Stimulated activated CD4-positive, alpha-beta T cell treated with anti-CD3 and anti-CD28 coated beads, Interleukin-12 subunit alpha, Interleukin-12 subunit beta, amount 100 ng/mL, for 4 hours (primary cell): ENCODE data around the gene RPL10.

Experiments
- DNase-seq: peaks from one replicate; pipeline ENCODE4 v3.0.0-alpha.2; 2020

Gene RPL10

GRCh38 chrX:154401918-154402621, 3.9 kb downstream of the RPL10 start:
- DNase-seq: no peak

- no peak for DNase-seq
Measured at GRCh38 chrX:154402622-154403127, 4.5 kb downstream of the RPL10 start.

DNA sequence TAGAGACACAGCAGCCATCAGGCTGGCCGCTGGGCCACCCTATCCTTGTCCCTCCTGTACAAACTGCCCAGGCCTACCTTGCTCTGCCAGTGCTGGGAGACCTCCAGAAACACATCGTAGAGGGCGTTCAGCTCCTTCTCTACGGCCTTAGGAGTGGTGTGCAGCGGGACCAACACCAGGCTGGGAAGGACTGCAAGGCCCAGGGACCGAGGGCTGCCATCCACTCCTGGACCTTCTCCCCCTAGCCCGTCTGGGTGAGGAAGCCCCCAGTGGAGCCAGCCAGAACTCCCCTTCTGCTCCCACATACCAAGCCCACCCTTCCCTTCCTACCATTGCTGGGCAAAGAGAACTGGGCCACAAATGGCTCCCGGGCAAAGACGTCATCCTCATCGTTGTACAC, 5.0 kb downstream of the RPL10 start:
- DNase-seq: no peak

GRCh38 chrX:154403858-154404257, 5.7 kb downstream of the RPL10 start:
- no peak for DNase-seq

GRCh38 chrX:154404625-154405192, 6.5 kb downstream of the RPL10 start:
- DNase-seq: no peak

- DNase-seq: no peak
Measured at GRCh38 chrX:154408659-154409221, 10.6 kb downstream of the RPL10 start.

GRCh38 chrX:154409222-154409871, 11.2 kb downstream of the RPL10 start, which contains the start of gene DNASE1L1:
Gene DNASE1L1 (minus strand): TSS chrX:154409254. CDS start chrX:154405568, 3,686 bp downstream.
- DNase-seq: no peak

GRCh38 chrX:154411981-154412340, 13.8 kb downstream of the RPL10 start:
- DNase-seq: peak; percentile 64

DNA sequence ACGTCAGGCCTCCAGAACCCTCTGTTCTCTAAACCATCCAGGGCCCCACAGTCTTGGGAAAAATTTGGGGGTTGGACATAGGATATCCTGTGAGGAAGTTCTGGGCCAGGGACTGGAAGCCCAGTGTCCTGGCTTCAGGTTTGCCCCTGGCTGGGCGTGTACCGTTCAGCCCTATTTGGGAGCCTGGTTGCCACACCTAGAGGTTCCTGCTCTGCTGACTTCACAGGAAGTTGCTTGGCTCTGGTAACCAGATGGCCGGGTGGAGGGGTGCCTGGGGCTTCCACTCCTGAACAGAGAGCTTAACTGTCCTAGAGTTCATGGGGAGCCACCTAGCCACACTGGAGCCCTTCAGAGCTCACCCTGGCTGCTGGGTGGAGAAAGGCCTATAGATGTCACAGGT, 14.3 kb downstream of the RPL10 start:
- peak; percentile 5 for DNase-seq

DNA sequence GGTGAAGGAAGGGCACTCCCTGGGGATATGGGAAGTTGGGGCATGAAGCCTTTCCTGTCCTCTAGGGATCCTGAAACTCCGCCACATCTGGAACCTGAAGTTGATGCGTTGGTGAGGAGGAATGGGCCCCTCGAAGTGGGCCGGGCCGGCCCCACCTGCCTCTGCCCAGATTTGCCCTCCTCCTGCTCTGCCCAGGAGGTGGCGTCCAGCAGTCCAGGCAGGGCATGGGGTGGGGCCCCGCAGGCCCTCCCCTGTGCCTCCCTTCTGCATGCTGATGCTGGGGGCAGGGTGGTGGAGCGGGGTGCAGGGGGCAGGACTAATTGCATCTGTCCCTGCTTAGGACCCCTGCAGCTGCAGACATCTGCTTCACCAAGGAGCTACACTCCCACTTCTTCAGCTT, 15.0 kb downstream of the RPL10 start:
- no peak for DNase-seq

DNA sequence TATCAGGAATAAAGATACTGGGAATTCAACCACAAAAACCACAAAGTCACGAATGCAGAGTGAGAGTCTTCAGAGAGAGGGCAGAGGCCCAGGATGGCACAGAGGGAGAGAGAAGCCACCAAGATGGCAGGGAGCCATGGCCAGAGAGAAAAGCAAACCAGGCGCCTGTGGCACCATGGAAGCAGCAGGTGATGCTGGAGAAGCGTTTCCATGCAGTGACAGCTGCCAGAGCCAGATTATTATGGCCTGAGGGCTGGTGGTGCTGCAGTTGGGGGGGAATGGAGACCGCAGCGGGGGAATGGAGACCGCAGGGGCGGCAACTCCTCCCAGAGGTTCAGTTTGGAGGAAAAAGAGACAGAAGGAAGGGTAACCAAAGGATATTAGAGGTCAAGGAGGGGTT, 19.0 kb downstream of the RPL10 start:
- DNase-seq: no peak

DNA sequence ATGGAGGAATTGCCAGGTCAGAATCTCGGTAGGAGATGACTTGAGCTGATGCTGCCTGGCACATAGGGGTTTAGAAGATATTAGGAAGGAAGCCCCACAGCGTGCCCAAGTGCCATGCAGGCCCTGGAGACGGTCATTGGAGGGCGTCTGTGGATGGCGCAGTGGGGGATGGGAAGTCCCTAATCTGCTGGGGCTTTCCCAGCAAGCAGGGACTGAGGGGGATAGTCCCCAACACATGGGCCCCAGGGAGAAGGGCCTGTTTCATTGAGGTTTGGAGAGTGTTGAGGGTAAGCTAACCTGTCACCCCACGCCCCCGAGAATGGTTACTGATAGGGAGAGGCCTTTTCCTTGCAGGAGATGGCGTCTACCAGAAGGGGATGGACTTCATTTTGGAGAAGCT, 21.0 kb downstream of the RPL10 start:
- no peak for DNase-seq

DNA sequence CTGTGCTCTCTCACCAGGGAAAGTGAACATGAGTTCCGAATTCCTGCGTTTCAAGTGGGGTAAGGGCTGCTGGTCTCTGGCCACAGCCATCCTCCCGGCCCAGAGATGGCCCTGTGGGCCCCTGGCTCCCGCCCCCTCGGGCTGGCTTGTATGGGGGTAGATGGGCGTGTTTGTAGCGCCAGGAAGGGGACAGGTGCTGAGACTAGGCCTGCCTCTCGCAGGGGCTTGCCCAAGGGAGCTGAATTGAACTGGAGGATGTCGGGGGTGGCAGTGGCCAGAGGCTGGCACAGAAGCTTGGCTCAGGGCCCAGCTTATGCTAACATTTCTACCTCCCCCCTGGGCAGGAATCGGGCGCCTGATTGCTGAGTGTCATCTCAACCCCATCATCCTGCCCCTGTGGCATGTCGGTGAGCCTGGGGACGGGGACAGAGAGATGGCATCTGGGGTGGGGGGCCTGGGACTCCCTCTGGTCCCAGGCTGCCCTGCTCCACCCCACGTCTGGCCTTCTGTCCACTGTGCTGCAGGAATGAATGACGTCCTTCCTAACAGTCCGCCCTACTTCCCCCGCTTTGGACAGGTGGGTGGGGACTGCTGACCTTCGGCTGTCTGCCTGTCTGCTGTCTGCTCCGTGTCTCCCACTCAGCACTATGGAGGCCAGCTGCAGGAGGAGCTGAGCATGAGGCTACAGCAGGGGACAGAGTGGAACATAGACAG, 21.7 kb downstream of the RPL10 start:
- DNase-seq: no peak

- no peak for DNase-seq
Measured at GRCh38 chrX:154420402-154420756, 22.2 kb downstream of the RPL10 start.

DNA sequence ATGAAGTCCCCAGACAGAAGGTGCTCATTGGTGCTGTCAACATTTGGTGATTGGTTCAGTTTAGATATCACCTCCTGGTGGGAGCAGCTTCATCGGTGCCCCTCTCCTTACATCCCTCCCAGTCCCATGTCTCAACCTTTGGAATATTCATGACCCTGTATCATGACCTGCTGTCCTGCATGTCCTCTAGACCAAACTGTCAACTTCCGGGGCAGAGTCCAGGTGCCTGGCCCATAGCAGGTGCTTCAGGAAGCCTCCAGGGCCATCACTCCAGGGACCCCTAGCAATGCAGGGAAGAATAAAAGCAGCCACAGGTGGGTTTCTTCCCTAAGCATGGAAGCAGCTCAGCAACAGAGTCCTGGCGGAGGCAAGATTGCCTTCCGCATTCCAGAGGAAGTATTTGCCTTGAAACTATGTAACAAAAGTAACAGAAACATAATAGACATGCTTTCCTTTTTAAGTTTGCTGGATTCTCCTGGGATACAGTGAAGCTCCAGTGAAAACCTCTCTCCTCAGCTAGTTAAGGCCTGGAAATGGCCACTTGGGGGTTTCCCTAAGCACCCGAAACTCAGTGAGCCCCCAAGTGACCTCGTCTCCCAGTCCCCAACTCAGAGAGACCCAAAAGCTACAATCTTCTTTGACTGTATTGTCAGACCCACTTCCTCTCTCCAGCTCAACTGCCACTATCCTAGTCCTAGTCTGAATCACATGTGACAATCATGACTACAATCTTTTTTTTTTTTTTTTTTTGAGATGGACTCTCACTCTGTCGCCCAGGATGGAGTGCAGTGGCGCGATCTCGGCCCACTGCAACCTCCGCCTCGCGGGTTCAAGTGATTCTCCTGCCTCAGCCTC, 29.0 kb downstream of the RPL10 start:
- DNase-seq: no peak

DNA sequence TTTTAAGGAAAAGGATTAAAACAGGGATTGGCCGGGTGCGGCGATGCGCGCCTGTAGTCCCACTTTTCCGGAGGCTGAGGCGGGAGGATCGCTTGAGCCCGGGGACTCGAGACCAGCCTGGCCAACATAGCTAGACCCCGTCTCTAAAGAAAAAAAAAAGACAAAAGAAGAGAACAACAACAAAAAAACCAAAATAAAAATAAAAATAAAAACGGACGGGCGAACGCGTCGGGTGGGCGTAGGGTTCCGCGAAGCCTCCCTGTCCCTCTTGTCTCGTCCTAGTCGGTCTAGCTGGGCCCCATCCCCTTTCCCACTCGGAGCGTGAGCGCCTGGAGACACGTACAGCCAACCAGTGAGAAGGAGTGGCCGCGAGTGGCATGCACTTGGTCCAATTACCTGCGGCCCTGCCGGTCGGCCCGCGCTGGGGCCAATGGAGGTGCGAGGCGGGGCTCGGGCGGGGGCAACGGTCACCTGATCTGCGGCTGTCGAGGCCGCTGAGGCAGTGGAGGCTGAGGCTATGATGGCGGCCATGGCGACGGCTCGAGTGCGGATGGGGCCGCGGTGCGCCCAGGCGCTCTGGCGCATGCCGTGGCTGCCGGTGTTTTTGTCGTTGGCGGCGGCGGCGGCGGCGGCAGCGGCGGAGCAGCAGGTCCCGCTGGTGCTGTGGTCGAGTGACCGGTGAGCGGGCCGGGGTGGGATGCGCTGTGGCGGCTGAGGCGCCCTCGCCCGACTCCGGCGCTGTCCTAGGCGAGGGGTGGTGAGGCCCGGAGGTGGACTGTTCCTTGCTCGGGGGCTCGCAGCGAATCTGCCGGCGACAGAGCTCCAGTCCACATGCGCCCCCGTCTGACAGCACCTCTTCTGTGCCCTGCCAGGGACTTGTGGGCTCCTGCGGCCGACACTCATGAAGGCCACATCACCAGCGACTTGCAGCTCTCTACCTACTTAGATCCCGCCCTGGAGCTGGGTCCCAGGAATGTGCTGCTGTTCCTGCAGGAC, 30.3 kb downstream of the RPL10 start, which contains the start of gene ATP6AP1:
ATP6AP1 (plus strand) TSS at position 502 of the 996 bp plus-strand sequence; CDS start at position 518, 16 bp downstream.
- DNase-seq: peak; percentile 80

GRCh38 chrX:154429711-154430110, 31.5 kb downstream of the RPL10 start:
- DNase-seq: no peak

DNA sequence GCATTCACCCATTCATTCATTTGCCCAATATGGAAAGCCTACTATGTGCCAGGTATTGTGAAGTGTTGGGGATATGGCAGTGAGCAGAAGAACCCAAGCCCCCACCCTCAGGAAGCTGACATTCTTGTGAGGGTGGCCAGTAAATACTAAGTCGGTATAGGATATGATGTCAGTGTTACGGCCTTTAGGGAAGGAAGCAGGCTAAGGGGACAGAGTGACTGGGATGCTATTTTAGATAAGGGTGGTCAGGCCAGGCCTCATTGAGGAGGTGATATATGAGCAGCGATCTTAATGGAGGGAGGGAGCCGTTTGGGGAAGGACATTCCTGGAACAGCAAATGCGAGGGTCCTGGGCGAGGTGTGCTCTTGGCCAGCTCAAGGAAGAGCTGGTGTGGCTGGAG, 32.3 kb downstream of the RPL10 start:
- DNase-seq: no peak

- no peak for DNase-seq
Measured at GRCh38 chrX:154430916-154431315, 32.7 kb downstream of the RPL10 start.

- DNase-seq: no peak
Measured at GRCh38 chrX:154431341-154431740, 33.2 kb downstream of the RPL10 start.

GRCh38 chrX:154432210-154432609, 34.0 kb downstream of the RPL10 start:
- no peak for DNase-seq
